Hindlimb muscle (tissue), 1 donor: ENCODE measurements around the gene CAMK2G. TPM values are rescaled to one million over a fixed set of nuclear protein-coding genes. Genes with fewer than 3 reads are reported as not detected.
A peak's percentile ranks its signal among the peaks of the same experiment; 100 is the strongest.
"Not testable (repeated sequence)": the region's sequence is repeated elsewhere in the genome, so short reads cannot be mapped to it uniquely, and the experiment has no call there.

ENCODE experiments used
- DNase-seq: peaks from one replicate; pipeline ENCODE4 v3.0.0-alpha.2; 2013
- polyA plus RNA-seq: library from polyadenylated mRNA; unstranded; fragments of 120-200 nt; gene quantifications from one replicate; pipeline ENCODE4 v1.2.1, GENCODE V29; 2013; ENCODE audit not compliant: insufficient read length

CAMK2G gene
- 31.5 TPM for polyA plus RNA-seq

DNA sequence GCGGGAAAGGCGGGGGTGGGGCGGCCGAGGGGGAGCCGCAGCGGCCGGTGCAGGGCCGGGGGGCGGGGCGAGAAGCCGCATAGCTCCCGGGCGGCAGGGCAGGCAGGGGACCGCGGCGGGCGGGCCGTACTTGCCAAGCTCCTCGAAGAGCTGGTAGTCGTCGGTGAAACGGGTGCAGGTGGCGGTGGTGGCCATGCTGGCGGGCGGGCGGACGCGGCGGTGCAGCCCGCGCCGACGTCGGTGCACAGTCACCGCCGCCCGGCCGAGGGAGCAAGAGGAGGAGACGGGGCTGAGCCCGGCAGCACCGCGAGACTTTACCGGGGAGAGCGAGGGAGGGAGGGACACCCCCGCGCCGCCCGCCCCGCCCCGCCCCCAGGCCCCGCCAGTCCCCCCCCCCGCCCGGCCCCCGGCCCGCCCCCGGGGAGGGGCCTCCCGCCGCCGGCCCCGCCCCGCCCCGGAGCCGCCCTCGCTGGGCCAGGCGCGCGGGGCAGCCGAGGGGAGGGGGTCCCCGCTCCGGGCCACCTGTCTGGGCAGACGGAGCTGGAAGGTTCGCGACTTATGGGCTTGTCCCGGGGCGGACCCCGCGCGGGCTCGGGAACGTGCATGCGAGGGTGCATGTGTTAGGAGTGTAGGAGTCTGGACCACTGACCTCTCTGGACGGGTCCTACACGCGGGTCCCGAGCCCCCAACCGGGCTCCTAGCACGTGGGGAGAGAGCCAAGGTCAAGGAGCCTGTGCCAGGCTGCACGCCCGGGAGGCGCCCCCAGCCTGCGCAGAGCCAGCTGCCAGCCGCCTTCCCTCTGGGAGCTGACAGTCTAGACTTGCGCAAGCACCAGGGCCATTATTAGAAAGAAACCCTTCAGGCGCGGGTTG is at the start of gene CAMK2G:
Gene CAMK2G (minus strand): TSS at position 289 of the 872 bp plus-strand sequence. CDS start 94 bp downstream, at position 195.
- DNase-seq: peak; percentile 82

DNA sequence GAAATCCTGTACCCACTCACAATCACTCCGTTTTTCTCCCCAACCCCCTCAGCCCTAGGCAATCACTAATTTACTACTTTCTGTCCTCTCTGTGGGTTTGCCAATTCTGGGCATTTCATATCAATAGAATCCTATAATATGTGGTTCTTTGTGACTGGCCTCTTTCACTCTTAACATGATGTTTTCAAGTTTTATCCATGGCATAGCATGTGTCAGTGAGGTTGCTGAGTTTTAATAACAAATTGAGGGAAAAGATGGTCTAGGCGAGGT is 48.4 kb upstream of the CAMK2G start:
- no peak for DNase-seq

DNA sequence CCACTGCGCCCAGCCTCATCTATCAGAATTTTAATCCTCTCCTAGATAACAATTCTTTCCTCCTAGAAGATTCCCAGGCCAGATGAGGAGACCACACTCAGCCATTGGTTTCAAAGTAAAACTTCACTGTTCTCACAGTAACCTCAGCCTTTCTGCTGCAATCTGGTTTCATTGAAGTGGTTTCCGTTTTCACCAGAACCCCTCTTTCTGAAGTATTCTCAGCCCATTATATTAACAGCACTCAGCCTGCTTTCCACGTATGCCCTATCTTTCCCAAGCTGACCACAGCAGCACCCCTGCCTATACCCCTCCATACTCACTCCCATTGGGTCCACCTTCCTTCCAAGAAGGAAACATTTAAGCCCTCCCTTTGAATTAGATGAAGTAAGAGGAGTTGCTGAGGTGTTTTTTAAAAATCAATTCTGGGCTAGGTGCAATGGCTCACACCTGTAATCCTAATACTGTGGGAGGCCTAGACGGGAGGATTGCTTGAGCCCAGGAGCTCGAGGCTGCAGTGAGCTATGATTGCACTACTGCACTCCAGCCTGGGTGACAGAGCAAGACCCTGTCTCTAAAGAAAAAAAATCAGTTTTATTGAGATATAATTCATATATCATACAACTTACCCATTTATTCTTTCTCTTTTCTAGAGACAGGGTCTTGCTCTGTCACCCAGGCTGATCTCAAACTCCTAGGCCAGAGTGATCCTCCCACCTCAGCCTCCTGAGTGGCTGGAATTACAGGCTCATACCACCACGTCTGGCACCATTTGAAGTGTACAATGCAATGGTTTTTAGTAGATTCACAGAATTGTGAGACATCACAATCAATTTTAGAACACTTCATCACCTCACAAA is 47.9 kb upstream of the CAMK2G start:
- DNase-seq: no peak

DNA sequence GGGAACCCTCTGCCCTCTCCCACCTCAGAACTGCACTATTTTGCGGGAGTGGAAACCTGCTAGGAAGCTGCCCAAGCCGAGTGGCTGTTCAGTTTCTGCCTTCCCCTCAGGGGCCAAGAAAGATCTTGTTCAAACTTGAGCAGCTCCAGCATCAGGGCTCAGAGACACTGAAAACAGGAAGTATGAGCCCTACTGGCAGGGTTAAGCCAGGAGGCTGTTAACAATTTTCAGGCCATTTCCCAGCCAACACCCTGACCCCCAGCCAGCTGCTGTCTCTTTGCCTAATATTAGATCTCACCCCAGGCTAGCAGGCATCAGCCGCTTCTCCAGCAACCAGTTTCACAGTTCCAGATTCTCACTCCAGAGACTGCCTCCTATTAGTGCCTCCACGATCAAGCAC is 45.7 kb upstream of the CAMK2G start:
- DNase-seq: no peak

DNA sequence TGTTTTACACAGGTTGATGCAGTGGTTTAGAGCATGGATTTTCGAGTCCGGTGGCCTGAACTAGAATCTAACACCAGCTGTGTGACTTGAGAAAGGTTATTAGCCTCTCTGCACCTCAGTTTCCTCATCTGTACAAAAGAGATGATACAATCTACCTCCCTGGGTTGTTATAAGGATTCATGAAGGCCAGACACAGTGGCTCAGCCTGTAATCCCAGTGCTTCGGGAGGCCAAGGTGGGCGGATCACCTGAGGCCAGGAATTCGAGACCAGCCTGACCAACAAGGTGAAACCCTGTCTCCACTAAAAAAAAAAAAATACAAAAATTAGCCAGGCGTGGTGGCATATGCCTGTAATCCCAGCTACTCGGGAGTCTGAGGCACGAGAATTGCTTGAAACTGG is 45.1 kb upstream of the CAMK2G start:
- not testable (repeated sequence) for DNase-seq

DNA sequence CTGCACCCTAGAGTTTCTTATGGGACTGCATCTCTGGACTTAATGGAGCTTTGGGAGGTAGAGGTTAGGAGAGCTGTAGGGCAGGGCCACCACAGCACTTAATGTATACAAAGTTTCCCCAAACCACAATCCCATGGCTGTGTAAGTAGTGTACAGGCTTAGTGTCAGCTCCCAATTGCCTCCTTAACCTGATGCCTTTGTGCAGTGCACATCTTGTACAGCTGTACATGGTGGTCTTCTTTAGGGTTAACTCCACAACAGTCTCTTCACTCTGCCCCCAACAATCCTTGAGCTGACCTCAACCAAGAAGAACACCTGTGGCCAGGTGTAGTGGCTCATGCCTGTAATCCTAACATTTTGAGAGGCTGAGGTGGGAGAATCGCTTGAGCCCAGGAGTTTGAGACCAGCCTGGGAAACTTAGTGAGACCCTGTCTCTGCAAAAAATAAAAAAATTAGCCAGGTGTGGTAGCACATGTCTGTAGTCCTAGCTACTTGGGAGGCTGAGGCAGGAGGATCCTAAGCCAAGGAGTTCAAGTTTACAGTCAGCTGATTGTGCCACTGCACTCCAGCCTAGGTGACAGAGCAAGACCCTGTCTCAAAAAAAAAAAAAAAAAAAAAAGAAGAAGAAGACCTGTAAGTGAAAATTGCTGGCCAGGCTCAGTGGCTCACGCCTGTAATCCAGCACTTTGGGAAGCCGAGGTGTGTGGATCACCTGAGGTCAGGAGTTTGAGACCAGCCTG is 43.4 kb upstream of the CAMK2G start:
- DNase-seq: no peak

DNA sequence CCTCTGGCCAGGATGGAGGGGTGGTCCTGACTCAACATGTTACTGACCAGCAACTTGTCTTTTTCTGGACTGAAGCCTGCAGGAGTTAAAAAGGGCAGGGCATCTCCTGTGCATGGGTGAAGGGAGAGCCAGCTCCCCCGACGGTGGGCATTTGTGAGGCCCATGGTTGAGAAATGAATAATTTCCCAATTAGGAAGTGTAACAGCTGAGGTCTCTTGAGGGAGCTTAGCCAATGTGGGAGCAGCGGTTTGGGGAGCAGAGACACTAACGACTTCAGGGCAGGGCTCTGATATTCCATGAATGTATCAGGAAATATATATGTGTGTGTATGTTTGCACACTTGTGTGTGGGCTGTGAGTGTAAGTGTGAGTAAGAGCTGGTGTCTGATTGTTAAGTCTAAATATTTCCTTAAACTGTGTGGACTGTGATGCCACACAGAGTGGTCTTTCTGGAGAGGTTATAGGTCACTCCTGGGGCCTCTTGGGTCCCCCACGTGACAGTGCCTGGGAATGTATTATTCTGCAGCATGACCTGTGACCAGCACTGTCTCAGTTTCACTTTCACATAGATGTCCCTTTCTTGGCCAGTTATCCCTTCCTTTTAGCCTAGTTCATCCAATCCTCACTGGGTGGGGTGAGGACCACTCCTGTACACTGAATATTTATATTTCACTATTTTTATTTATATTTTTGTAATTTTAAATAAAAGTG is 42.6 kb upstream of the CAMK2G start:
- DNase-seq: no peak

DNA sequence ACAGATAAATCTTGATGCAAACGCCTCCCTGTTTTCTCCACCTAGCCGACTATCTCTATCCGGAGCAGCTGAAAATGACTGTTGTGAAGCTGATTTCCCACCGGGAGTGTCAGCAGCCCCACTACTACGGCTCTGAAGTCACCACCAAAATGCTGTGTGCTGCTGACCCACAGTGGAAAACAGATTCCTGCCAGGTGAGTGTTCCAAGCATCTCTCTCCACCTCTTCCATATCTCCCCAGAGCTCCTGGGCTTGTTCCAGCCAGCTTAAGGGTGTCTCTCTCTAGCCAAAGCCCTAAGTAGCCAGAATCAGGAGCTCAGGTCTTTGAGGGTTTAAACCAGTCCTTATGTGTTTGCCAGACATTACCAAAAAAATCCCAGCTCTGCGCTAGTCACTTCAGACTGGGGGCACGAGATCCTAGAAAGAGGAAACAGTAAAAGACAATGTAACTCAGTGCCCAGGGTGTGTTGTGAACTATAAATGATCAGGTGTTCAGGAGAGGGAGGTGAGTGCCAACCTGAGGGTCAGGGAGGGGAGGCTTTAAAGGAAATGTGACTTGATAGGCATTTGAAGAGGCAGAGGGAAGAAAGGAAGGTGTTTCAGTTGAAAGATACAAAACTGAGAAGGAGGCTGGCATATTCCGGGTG is 41.0 kb upstream of the CAMK2G start:
- DNase-seq: no peak

DNA sequence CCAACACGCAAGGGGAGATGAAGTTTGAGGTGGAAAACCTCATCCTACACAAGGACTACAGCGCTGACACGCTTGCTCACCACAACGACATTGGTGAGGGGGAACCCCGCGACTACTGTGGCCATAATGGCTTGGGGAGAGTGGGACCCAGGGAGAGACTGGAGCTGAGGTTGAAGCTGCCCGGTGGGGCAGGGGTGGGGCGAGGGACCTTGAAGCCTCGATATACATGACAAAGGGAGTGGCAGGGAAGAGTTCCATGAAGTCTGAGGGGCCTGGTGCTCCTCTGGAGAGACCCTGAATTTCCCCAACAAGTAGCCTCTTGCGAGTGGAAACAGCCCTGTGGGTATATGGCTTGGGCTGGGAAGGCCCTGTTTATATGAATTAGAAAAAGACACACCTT is 39.7 kb upstream of the CAMK2G start:
- no peak for DNase-seq

DNA sequence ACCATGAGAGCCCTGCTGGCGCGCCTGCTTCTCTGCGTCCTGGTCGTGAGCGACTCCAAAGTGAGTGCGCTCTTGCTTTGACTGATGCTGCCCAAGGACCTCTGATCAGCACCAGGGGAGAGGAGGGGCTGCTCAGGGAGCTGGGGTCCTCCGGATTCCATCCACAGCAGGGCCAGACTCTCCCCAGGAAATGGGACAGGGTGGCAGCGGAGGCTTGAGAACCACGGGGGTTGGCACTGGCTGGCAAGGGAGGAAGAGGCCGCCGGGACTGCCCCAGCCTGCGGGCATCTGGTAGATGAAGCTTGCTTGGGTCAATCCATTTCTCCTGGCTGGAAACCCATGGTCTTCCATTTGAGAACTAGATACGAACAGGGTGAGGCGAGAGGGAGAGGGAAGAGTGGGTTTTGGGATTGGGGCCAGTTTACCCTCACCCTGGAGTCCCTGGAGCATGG is 37.2 kb upstream of the CAMK2G start:
- DNase-seq: no peak

DNA sequence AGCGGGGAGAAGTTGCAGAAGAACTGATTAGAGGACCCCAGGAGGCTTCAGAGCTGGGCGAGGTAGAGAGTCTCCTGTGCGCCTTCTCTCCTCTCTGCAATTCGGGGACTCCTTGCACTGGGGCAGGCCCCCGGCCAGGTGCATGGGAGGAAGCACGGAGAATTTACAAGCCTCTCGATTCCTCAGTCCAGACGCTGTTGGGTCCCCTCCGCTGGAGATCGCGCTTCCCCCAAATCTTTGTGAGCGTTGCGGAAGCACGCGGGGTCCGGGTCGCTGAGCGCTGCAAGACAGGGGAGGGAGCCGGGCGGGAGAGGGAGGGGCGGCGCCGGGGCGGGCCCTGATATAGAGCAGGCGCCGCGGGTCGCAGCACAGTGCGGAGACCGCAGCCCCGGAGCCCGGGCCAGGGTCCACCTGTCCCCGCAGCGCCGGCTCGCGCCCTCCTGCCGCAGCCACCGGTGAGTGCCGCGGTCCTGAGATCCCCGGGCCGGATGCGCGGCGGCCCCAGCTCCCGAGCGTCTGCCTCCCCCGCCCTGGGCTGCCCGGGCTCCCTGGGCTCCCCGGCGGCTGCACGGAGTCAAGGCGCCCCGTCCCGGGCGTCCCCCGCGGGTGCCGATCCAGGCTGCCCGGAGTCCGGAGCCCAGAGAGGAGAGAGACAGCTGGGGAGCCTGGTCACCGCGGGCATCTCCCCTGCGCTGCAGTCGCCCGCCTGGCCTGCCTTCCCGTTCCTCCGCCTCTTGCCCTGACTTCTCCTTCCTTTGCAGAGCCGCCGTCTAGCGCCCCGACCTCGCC is 36.6 kb upstream of the CAMK2G start, which contains the start of gene PLAU:
Gene PLAU (plus strand): TSS at position 369 of the 789 bp plus-strand sequence. CDS start 424 bp downstream, outside the sequence.
- DNase-seq: no peak

DNA sequence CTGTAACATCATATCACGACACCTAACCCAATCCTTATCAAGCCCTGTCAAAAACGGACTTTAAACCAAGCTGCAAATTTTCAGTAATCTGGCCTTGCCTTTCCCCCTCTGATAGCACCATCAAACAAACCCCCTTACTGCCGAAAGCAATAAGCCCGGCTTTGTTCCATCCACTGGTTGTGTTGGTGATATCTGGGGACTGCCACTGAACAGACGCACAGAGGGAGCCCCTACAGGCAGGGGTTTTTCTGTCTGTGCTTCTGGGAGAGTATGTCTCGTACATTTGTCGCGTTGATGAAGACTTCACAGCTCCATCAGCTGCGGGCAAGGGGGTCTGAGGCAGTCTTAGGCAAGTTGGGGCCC is 36.0 kb upstream of the CAMK2G start:
- no peak for DNase-seq

DNA sequence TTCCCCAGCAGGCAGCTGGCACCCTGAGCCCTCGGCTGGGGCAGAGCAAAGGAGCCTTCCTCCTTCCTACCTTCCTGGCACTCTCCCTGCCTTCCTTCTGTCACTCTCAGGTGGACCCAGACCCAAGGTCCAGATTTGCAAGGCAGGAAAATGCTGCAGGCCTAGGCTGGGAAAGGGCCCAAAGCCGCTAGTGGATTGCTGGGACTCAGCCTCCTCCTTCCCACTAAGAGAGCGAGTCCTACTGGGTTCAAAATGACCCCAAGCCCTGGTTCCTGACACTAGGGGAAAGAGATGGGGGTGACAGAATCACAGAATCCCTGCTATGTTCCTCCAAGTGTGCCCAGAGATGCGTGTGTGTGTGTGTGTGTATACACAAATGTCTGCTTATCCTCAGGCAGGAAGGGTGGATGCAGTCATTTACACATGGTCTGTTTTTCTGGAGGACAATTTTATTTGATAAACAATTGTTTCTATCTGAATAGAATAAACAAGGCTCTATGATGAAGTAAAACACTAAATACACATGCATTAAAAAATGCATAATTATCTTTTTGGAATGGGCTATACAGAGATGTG is 35.3 kb upstream of the CAMK2G start:
- DNase-seq: no peak

DNA sequence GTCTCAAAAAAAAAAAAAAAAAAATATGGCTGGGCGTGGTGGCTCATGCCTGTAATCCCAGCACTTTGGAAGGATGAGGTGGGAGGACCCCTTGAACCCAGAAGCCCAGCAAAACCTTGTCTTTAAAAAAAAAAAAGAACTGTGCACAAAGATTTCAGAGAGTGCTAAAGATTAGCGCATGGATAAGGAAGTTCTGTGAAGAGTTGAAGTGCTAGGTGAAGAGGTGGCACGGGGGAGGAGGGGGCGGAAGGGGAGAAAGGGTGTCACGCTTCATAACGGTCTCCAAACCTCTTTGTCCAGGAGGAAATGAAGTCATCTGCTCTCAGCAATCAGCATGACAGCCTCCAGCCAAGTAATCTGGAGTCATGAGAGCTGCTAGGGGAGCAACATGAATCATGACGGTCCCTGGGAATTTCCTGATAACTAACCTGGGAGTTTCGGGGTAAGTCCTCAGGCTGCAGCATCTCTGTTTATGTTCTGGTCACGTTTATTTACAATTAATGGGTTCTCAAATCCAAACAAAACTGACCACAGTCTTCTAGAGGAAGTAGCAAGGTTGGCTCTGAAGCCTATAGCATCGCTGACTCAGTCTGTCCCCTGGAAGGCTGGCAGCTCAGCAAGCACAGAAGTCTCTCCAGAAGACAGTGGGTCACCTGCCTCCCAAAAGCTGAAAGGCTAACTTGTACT is 34.6 kb upstream of the CAMK2G start:
- DNase-seq: no peak

DNA sequence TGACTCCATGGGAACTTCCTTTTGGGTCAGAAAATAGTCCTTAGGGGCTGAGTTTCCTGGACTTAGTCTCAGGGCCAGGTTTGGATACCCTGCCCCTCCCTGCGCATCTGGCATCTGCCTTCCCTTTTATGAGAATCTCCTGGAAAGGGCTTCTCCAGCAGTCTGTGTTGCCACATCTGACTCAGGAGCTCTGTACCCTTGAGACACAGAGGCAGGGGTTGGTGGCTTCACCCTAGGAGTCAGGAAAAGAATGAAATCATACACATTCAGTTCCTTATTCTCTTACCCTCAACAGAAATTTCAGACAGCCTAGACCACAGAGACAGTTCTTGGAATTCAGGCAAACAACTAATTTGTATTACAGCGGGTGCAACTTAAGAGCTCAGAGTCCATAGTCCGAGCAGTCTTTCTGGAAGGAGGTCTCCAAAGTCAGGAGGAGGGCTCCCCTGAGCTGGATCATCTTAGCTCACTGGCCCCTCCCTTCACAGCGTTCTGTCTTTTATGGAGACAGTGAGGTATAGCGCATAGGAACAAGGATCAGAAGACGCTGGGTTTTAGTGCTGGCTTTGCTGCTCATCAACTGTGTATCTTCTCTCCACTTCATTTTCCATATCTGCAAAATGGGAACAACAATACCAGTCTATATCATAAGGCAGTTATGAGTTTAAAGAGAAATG is 33.6 kb upstream of the CAMK2G start:
- DNase-seq: no peak

DNA sequence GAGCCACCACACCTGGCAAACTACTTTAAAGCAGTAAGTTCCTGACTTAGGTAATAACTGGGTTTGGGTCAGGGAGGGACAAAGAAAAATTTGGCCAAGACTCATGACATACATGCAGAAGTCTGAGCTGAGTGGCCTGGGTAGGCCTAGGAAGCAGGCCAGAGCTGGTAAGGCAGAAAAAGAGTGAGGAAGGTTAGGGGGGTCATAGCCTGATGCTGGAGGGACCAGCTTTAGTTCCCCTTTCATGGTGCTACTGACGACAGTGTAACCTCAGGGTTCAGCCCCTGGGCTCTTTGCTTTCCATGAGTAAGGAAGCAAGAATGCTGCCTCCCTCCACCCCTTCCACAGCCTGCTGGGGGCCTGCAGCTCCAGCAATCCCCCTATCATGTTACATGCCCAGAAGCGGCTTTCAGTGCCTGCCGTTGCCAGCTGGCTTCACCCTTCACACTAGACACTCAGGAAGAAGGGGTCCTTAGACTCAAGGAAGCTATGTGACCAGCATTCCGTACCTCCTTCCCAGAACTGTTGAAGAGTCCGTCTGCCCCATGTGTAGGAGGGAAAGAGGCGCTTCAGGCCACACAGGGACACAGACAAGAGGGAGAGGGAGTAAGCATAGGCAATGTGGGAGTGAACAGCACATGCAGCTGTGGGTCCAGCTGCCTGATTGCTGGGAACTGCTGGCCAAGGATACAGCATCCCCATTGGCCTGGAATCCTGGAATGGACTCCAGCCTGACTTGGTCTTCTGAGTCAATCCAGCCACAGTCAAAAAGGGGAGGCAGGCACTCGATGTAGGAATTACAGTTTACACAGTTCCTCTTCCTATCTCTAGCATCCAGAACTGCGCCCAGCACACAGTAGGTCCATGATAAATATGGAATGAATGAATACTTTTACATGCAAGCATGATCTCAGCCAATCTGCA is 32.4 kb upstream of the CAMK2G start:
- DNase-seq: peak; percentile 86

DNA sequence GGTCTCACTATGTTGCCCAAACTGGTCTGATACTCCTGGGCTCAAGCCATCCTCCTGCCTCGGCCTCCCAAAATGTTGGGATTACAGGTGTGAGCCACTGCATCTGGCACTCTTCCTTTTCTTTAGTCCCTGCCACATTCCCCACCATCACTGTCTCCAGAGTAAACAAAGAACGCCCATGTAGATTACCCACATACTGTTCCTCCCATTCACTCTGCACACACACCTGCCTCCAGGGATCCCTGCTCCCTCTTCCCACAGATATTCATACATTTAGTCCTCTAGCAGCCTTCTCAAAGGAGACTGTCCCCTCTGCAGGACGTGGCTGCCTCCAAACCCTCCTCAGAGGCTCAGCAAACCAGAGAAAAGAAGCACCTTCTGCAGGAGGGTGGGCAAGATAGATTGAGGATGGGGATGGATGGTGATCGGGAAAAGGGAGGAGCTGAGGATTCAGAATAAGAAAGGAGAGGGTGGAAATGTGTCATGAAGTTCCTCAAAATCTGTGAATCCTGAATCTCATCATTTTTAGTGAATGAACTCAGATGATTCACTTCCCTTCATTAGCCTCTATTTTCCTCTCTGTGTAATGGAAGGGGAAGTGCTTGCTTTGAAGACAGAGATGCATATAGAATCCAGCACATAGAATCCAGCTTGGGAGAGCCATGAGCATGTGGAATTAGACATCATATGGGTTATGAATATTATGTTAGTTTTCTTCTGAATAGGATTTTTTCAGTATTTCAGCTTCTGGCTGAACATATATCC is 31.1 kb upstream of the CAMK2G start:
- no peak for DNase-seq
